Liver (tissue), 9 donors: ENCODE measurements around the gene ARMH3. TPM values are rescaled to one million over a fixed set of nuclear protein-coding genes. Genes with fewer than 3 reads are reported as not detected.

ENCODE experiments used
- DNase-seq: peaks from one replicate; pipeline ENCODE4 v3.0.0-alpha.2; 2017; ENCODE audit warnings: low spot score
- H3K27ac ChIP-seq, 2 donors: one replicate each; pipeline ENCODE4 v1.7.0; 2013; ENCODE audit warnings: inconsistent platforms in 2 of 2, low read length in 2 of 2, control low read depth in 1 of 2, low read depth in 1 of 2, mild to moderate bottlenecking in 1 of 2
- H3K27me3 ChIP-seq, 4 donors: one replicate each; pipeline versions ENCODE4 v1.6.1 to v1.7.0; 2013; ENCODE audit warnings: low read length in 3 of 4, inconsistent platforms in 1 of 4, mild to moderate bottlenecking in 1 of 4, moderate library complexity in 1 of 4; ENCODE audit not compliant: control insufficient read depth in 4 of 4, insufficient read depth in 4 of 4
- H3K36me3 ChIP-seq, 4 donors: one replicate each; pipeline versions ENCODE4 v1.6.1 to v1.7.0; 2013; ENCODE audit warnings: low read length in 3 of 4, mild to moderate bottlenecking in 3 of 4, low read depth in 1 of 4, moderate library complexity in 1 of 4; ENCODE audit not compliant: control insufficient read depth in 4 of 4, insufficient read depth in 3 of 4
- H3K4me1 ChIP-seq, 4 donors: one replicate each; pipeline versions ENCODE4 v1.6.1 to v1.7.0; 2013; ENCODE audit warnings: low read length in 3 of 4, mild to moderate bottlenecking in 3 of 4, moderate library complexity in 1 of 4; ENCODE audit not compliant: control insufficient read depth in 4 of 4, insufficient read depth in 4 of 4
- H3K4me3 ChIP-seq, 3 donors: one replicate each; pipeline versions ENCODE4 v1.6.1 to v1.7.0; 2013; ENCODE audit warnings: low read length in 3 of 3, control low read depth in 1 of 3, low read depth in 1 of 3, mild to moderate bottlenecking in 1 of 3
- H3K9ac ChIP-seq, 2 donors: one replicate each; pipeline ENCODE4 v1.7.0; 2013; ENCODE audit warnings: low read length in 2 of 2, mild to moderate bottlenecking in 2 of 2, moderate library complexity in 2 of 2, control low read depth in 1 of 2, low read depth in 1 of 2
- H3K9me3 ChIP-seq, 4 donors: one replicate each; pipeline versions ENCODE4 v1.6.1 to v1.7.0; 2013; ENCODE audit warnings: low read length in 3 of 4; ENCODE audit not compliant: control insufficient read depth in 4 of 4
- ATF3 ChIP-seq: IDR thresholded peaks from 2 replicates; pipeline ENCODE4 v1.6.1; 2016; ENCODE audit warnings: antibody characterized with exemption
- CTCF ChIP-seq: fragments of 150-350 bp; IDR thresholded peaks from 2 replicates; pipeline ENCODE4 v1.5.1; 2017; ENCODE audit warnings: improper control_type of control experiment, low read depth, low read length; ENCODE audit not compliant: missing input control
- FOXA1 ChIP-seq: IDR thresholded peaks from 2 replicates; pipeline ENCODE4 v1.6.1; 2016; ENCODE audit warnings: antibody characterized with exemption
- FOXA2 ChIP-seq: IDR thresholded peaks from 2 replicates; pipeline ENCODE4 v1.6.1; 2016; ENCODE audit warnings: antibody characterized with exemption
- GABPA ChIP-seq, 2 donors: IDR thresholded peaks in 1 of 2; conservative IDR thresholded peaks in 1 of 2; 2 replicates each; pipeline ENCODE4 v1.6.1; 2016; ENCODE audit warnings: antibody characterized with exemption in 2 of 2, mild to moderate bottlenecking in 1 of 2, moderate library complexity in 1 of 2
- HNF4A ChIP-seq, 2 donors: conservative IDR thresholded peaks; 2 replicates each; pipeline ENCODE4 v1.6.1; 2016; ENCODE audit warnings: antibody characterized with exemption in 2 of 2, mild to moderate bottlenecking in 2 of 2
- HNF4G ChIP-seq: IDR thresholded peaks from 2 replicates; pipeline ENCODE4 v1.6.1; 2016; ENCODE audit warnings: antibody characterized with exemption
- JUND ChIP-seq, 2 donors: IDR thresholded peaks; 2 replicates each; pipeline ENCODE4 v1.6.1; 2016; ENCODE audit warnings: antibody characterized with exemption in 2 of 2
- MAX ChIP-seq: IDR thresholded peaks from 2 replicates; pipeline ENCODE4 v1.6.1; 2016; ENCODE audit warnings: antibody characterized with exemption
- NR2F2 ChIP-seq: IDR thresholded peaks from 2 replicates; pipeline ENCODE4 v1.6.1; 2016; ENCODE audit warnings: antibody characterized with exemption
- RAD21 ChIP-seq, 2 donors: IDR thresholded peaks; 2 replicates each; pipeline ENCODE4 v1.6.1; 2016; ENCODE audit warnings: antibody characterized with exemption in 2 of 2, mild to moderate bottlenecking in 2 of 2
- REST ChIP-seq: IDR thresholded peaks from 2 replicates; pipeline ENCODE4 v1.6.1; 2016; ENCODE audit warnings: antibody characterized with exemption, mild to moderate bottlenecking
- RXRA ChIP-seq, 2 donors: IDR thresholded peaks; 2 replicates each; pipeline ENCODE4 v1.6.1; 2017 to 2018; ENCODE audit warnings: antibody characterized with exemption in 2 of 2, mild to moderate bottlenecking in 1 of 2
- SP1 ChIP-seq: IDR thresholded peaks from 2 replicates; pipeline ENCODE4 v1.6.1; 2018; ENCODE audit warnings: antibody characterized with exemption, mild to moderate bottlenecking
- TAF1 ChIP-seq: conservative IDR thresholded peaks from 2 replicates; pipeline ENCODE4 v1.6.1; 2016; ENCODE audit warnings: antibody characterized with exemption, mild to moderate bottlenecking
- YY1 ChIP-seq: IDR thresholded peaks from 2 replicates; pipeline ENCODE4 v1.6.1; 2016; ENCODE audit warnings: antibody characterized with exemption, mild to moderate bottlenecking
- ZBTB33 ChIP-seq: IDR thresholded peaks from 2 replicates; pipeline ENCODE4 v1.6.1; 2016; ENCODE audit warnings: antibody characterized with exemption
- WGBS: extraction: QIAGEN DNeasy Blood & Tissue Kit; methylation state at CpG from one replicate; pipeline ENCODE4 v1.1.7; 2013; 5-methylcytosine and 5-hydroxymethylcytosine counted together
- polyA plus RNA-seq, 2 donors: library from polyadenylated mRNA; stranded (reverse) in 1 of 2; unstranded in 1 of 2; fragments of 200-250 nt in 1 of 2; fragments of >200 nt in 1 of 2; fragmentation: Nextera tagmentation in 1 of 2; extraction: Ambion mirVana in 1 of 2; gene quantifications; one replicate each; pipeline versions ENCODE4 v1.2.1 to v1.2.3, GENCODE V29; 2013 to 2015
- total RNA-seq, 2 donors: library from RNA; depleted of rRNA; stranded (reverse); fragments of >200 nt; gene quantifications; one replicate each; pipeline ENCODE4 v1.2.3, GENCODE V29; 2014
- donor health status: healthy.
- donor health status: healthy.
- donor health status: healthy.
- donor health status: healthy.
- donor health status: healthy.

Gene ARMH3
- total and polyA plus RNA-seq, 4 donors = 5.3 to 14.9 (median 9.2) TPM

GRCh38 chr10:101933976-101934375, 122.0 kb downstream of the ARMH3 start:
- Histone ChIP-seq H3K9ac (no peak overlapping the region), H3K9me3 (no peaks in the 10 kb centered on the region), H3K27ac (no peak overlapping the region), H3K36me3 (peaks cover 0 to 7% (median under 1%) of the 10 kb centered on the region in 4 donors), H3K27me3 (no peaks in the 10 kb centered on the region), H3K4me1 (no peaks in the 10 kb centered on the region), H3K4me3 (no peak overlapping the region)
- no peak for TF ChIP-seq HNF4A (conservative IDR thresholded peaks at IDR 0.05)
- no peak for TF ChIP-seq ATF3
- TF ChIP-seq HNF4G = no peak
- no peak for TF ChIP-seq RXRA (IDR thresholded peaks at IDR 0.05)
- TF ChIP-seq RAD21 (IDR thresholded peaks at IDR 0.05) = no peak
- no peak for TF ChIP-seq MAX
- TF ChIP-seq NR2F2 = no peak
- TF ChIP-seq REST = no peak
- TF ChIP-seq SP1 = no peak
- TF ChIP-seq FOXA1 = no peak
- TF ChIP-seq FOXA2 = no peak
- no peak for TF ChIP-seq YY1
- no peak for DNase-seq
- WGBS = 89% methylated on average over 4 of the region's 4 CpGs

GRCh38 chr10:101932183-101932582, 123.8 kb downstream of the ARMH3 start:
- peaks cover 0 to 4% (median 0%) of the 10 kb centered on the region in 4 donors for H3K36me3 ChIP-seq

More at GRCh38 chr10:101932183-101932582, 123.8 kb downstream of the ARMH3 start:
- Histone ChIP-seq H3K27ac (no peak overlapping the region), H3K9ac (no peak overlapping the region), H3K9me3 (no peaks in the 10 kb centered on the region), H3K27me3 (no peaks in the 10 kb centered on the region), H3K4me3 (no peak overlapping the region), H3K4me1 (no peaks in the 10 kb centered on the region)
- 95% methylated on average over 4 of the region's 4 CpGs for WGBS
- DNase-seq = no peak
- TF ChIP-seq RXRA (IDR thresholded peaks at IDR 0.05) (no peak), HNF4A (conservative IDR thresholded peaks at IDR 0.05) (no peak), YY1 (no peak), SP1 (no peak), FOXA2 (no peak), ZBTB33 (no peak), JUND (IDR thresholded peaks at IDR 0.05) (no peak), REST (no peak), RAD21 (IDR thresholded peaks at IDR 0.05) (no peak), TAF1 (no peak), CTCF (no peak), GABPA (IDR thresholded peaks at IDR 0.05 in 1 of 2, conservative IDR thresholded peaks at IDR 0.05 in 1 of 2) (no peak), NR2F2 (no peak), MAX (no peak)
